Stimulated activated CD4-positive, alpha-beta T cell treated with anti-CD3 and anti-CD28 coated beads, TNF-alpha, amount 100 ng/mL, for 1 hour (primary cell): ENCODE results near the gene TRIM43.
"Not testable (repeated sequence)": the region's sequence is repeated elsewhere in the genome, so short reads cannot be mapped to it uniquely, and the experiment has no call there.

Source experiments
- DNase-seq, 3 donors: peaks; one replicate each; pipeline ENCODE4 v3.0.0-alpha.2; 2020; ENCODE audit warnings: low read depth in 3 of 3, low spot score in 1 of 3

TRIM43 gene

DNA sequence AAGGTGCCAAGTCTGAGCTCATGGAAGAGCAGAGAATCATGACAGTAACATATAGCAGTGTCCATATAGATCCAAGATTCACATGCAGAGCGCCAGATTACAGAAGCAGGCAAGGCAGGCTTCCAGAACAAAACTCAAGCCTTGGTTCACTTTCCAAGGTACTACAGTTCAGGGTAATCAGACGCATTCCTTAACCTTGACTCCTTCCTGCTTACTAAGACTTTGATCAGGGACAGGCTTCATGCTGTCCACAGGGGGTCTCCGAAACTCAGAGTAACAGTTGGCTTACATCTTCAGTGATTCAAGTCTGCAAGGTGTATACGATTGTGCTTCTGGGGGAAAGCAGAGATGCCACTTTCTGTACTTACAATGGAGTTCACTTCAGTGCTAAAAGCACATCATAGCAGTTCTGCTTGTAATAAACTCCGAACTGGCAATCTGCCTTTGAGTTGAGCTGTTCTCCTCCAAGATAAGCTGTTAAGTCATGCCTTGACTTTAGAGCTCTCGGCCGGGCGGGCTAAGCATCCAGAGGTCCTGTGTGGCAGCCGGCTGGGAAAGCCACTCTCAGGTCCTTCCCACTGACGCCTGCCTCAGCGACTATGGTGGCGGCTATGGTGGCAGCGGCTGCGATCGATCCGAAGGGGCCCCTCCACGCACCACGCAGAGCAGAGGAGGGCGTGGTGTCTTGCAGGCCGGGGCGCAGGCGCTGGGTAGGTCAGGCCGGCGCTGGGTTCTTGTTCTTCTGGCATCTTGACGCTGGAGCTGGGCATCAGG, 48.9 kb downstream of the TRIM43 start:
- DNase-seq: not testable (repeated sequence)

DNA sequence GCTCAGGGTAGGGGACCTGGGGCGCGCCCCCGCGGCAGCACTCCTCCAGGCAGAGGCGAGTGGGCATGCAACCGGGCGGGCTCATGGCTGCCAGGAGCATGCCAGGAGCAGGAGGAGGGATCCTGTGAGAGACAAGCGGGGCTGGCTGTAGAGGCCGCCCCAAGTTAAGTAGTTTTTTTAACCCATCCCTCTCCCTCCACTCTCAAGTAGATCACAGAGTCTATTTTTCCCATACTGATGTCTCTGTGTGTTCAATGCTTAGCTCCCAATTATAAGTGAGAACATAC, 49.4 kb downstream of the TRIM43 start:
- not testable (repeated sequence) for DNase-seq

DNA sequence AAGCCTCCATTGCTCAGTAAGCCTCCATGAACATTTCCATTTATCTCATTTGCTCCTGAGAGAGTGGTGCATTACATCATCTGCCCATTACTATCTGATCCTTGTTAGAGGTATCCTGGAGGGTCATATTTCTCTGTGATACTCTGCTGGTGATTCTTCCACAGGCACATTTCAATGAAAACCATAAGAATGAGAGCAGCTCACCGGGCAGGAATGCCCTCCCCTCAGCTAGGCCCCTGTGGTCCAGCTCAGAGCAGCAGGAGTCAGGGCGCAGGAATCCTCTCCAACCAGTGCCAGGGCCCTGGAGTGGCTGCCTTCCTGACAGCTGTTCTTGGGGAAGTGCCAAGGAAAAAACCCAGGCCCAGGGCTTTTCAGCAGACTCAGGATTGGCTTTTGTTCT, 50.0 kb downstream of the TRIM43 start:
- DNase-seq: not testable (repeated sequence)

DNA sequence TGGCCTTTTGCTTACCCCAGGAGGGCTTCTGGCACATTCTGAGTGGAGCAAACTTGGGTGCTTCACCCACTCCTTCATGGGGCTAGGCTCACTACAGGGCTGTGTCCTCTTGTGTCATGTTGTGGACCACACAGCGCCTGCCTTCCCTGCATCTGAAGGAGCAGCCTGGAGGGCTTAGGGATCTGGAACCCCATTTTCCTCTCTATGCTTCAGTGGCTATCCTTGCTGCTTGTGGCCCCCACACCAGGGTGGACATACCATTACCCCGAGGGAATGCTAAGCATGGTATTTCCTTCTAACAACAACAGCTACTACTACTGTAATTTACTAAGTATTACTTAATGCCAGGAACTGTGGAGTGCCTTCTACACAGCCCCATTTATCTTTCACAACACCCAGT, 50.6 kb downstream of the TRIM43 start:
- not testable (repeated sequence) for DNase-seq

- not testable (repeated sequence) for DNase-seq
Measured at GRCh38 chr2:95642951-95643350, 51.1 kb downstream of the TRIM43 start.

- not testable (repeated sequence) for DNase-seq
Measured at GRCh38 chr2:95645312-95645711, 53.5 kb downstream of the TRIM43 start.

GRCh38 chr2:95646274-95646994, 54.6 kb downstream of the TRIM43 start:
- DNase-seq: not testable (repeated sequence)

- not testable (repeated sequence) for DNase-seq
Measured at GRCh38 chr2:95648894-95649544, 57.2 kb downstream of the TRIM43 start.
